Raji (cell line): ENCODE results near the gene ZNF132.
A peak's percentile ranks its signal among the peaks of the same experiment; 100 is the strongest.

Experiments
- POLR2A ChIP-seq: IDR thresholded peaks from 2 replicates; pipeline ENCODE4 v1.6.1; 2011; ENCODE audit warnings: low read depth, low read length, control low read depth; ENCODE audit not compliant: insufficient read depth

Gene ZNF132

GRCh38 chr19:58439576-58440554, at the start of gene ZNF132:
ZNF132 (minus strand) TSS chr19:58440153; CDS start chr19:58439821, 332 bp downstream.
- TF ChIP-seq POLR2A: peak; percentile 72

GRCh38 chr19:58483776-58484175, 43.8 kb upstream of the ZNF132 start:
- no peak for TF ChIP-seq POLR2A

GRCh38 chr19:58482372-58482771, 42.4 kb upstream of the ZNF132 start:
- no peak for TF ChIP-seq POLR2A

- TF ChIP-seq POLR2A: no peak
Observed at GRCh38 chr19:58480831-58481230, 40.9 kb upstream of the ZNF132 start.

- no peak for TF ChIP-seq POLR2A
Observed at GRCh38 chr19:58480481-58480830, 40.5 kb upstream of the ZNF132 start.

GRCh38 chr19:58479736-58480480, 40.0 kb upstream of the ZNF132 start:
- no peak for TF ChIP-seq POLR2A

- no peak for TF ChIP-seq POLR2A
Observed at GRCh38 chr19:58479303-58479702, 39.4 kb upstream of the ZNF132 start.

GRCh38 chr19:58477871-58478270, 37.9 kb upstream of the ZNF132 start:
- no peak for TF ChIP-seq POLR2A

GRCh38 chr19:58477130-58477529, 37.2 kb upstream of the ZNF132 start:
- TF ChIP-seq POLR2A: no peak

GRCh38 chr19:58476498-58477015, 36.6 kb upstream of the ZNF132 start:
- no peak for TF ChIP-seq POLR2A

GRCh38 chr19:58475714-58476497, 36.0 kb upstream of the ZNF132 start, which contains the start of gene ZNF446:
ZNF446 (plus strand) TSS chr19:58476352; CDS start chr19:58477219, 867 bp downstream.
- peak; percentile 64 for TF ChIP-seq POLR2A

GRCh38 chr19:58474997-58475713, 35.2 kb upstream of the ZNF132 start:
- TF ChIP-seq POLR2A: no peak

- peak; percentile 2; the same call in 1 of the 2 replicates for TF ChIP-seq POLR2A
Observed at GRCh38 chr19:58474291-58474996, 34.5 kb upstream of the ZNF132 start.

GRCh38 chr19:58473775-58474174, 33.8 kb upstream of the ZNF132 start:
- peak; percentile 52; the same call in 1 of the 2 replicates for TF ChIP-seq POLR2A

GRCh38 chr19:58471736-58472135, 31.8 kb upstream of the ZNF132 start:
- no peak for TF ChIP-seq POLR2A
